BLaER1 (cell line): ENCODE data around the gene PSMD6.

Experiments used
- H3K27ac ChIP-seq: shearing (Covaris generic); formaldehyde crosslinking; 2 replicates; pipeline ENCODE4 v1.8.1; 2022
- H3K27me3 ChIP-seq: shearing (Covaris generic); formaldehyde crosslinking; 2 replicates; pipeline ENCODE4 v1.8.1; 2022
- H3K36me3 ChIP-seq: shearing (Covaris generic); formaldehyde crosslinking; 2 replicates; pipeline ENCODE4 v1.8.1; 2022
- H3K4me1 ChIP-seq: shearing (Covaris generic); formaldehyde crosslinking; 2 replicates; pipeline ENCODE4 v1.8.1; 2022
- H3K4me2 ChIP-seq: shearing (Covaris generic); formaldehyde crosslinking; 2 replicates; pipeline ENCODE4 v1.8.1; 2022
- H3K4me3 ChIP-seq: shearing (Covaris generic); formaldehyde crosslinking; 2 replicates; pipeline ENCODE4 v1.8.1; 2022
- H3K9ac ChIP-seq: shearing (Covaris generic); formaldehyde crosslinking; 2 replicates; pipeline ENCODE4 v1.8.1; 2022
- H3K9me3 ChIP-seq: shearing (Covaris generic); formaldehyde crosslinking; 2 replicates; pipeline ENCODE4 v1.8.1; 2022
- H4K20me1 ChIP-seq: shearing (Covaris generic); formaldehyde crosslinking; 2 replicates; pipeline ENCODE4 v1.8.1; 2022
- Cebpa-rat ChIP-seq: shearing (Covaris generic); IDR thresholded peaks from 2 replicates; pipeline ENCODE4 v1.8.1; 2022

Gene PSMD6

GRCh38 chr3:64016941-64017620, 6.2 kb downstream of the PSMD6 start:
- H3K9me3 ChIP-seq: no peaks in the 10 kb centered on the region
- H3K9ac ChIP-seq: no peak overlapping the region
- no peak overlapping the region for H3K27ac ChIP-seq
- H3K27me3 ChIP-seq: no peaks in the 10 kb centered on the region
- no peak overlapping the region for H3K4me2 ChIP-seq
- TF ChIP-seq Cebpa-rat: no peak
- H3K4me1 ChIP-seq: peaks cover 17% of the 10 kb centered on the region
- H3K36me3 ChIP-seq: peaks cover 93% of the 10 kb centered on the region
- H4K20me1 ChIP-seq: peaks cover 86% of the 10 kb centered on the region
- no peak overlapping the region for H3K4me3 ChIP-seq

- no peak overlapping the region for H3K4me3 ChIP-seq
- no peaks in the 10 kb centered on the region for H3K27me3 ChIP-seq
- H3K4me1 ChIP-seq: peaks cover 22% of the 10 kb centered on the region
- no peak overlapping the region for H3K27ac ChIP-seq
- no peak overlapping the region for H3K9ac ChIP-seq
- no peak for TF ChIP-seq Cebpa-rat
- H3K36me3 ChIP-seq: peaks cover 98% of the 10 kb centered on the region
- no peaks in the 10 kb centered on the region for H3K9me3 ChIP-seq
- H4K20me1 ChIP-seq: peaks cover 76% of the 10 kb centered on the region
- H3K4me2 ChIP-seq: no peak overlapping the region
These were observed 11.6 kb downstream of the PSMD6 start for GRCh38 chr3:64011685-64012084.

- Histone ChIP-seq H3K9ac (no peak overlapping the region), H4K20me1 (peaks cover 67% of the 10 kb centered on the region), H3K4me3 (no peak overlapping the region), H3K27me3 (no peaks in the 10 kb centered on the region), H3K4me2 (no peak overlapping the region), H3K27ac (no peak overlapping the region), H3K9me3 (no peaks in the 10 kb centered on the region), H3K4me1 (peaks cover 22% of the 10 kb centered on the region), H3K36me3 (peaks cover 98% of the 10 kb centered on the region)
- no peak for TF ChIP-seq Cebpa-rat
These were observed 13.1 kb downstream of the PSMD6 start for GRCh38 chr3:64010199-64010598.

GRCh38 chr3:64009528-64009927, 13.8 kb downstream of the PSMD6 start:
- Histone ChIP-seq H4K20me1 (peaks cover 63% of the 10 kb centered on the region), H3K9me3 (no peaks in the 10 kb centered on the region), H3K9ac (no peak overlapping the region), H3K4me1 (peaks cover 22% of the 10 kb centered on the region), H3K4me3 (no peak overlapping the region), H3K27ac (no peak overlapping the region), H3K4me2 (no peak overlapping the region), H3K36me3 (peaks cover 98% of the 10 kb centered on the region), H3K27me3 (no peaks in the 10 kb centered on the region)
- TF ChIP-seq Cebpa-rat: no peak

GRCh38 chr3:64008487-64009351, 14.6 kb downstream of the PSMD6 start:
- Histone ChIP-seq H3K36me3 (peaks cover 98% of the 10 kb centered on the region), H3K9ac (0 out of 2 replicates have a peak overlapping the region, but pooled peaks have one; percentile 20), H3K27ac (peak overlapping the region; percentile 14; the same call in 1 of the 2 replicates), H3K4me1 (peaks cover 22% of the 10 kb centered on the region), H4K20me1 (peaks cover 61% of the 10 kb centered on the region), H3K4me2 (peak overlapping the region; percentile 29), H3K27me3 (no peaks in the 10 kb centered on the region), H3K9me3 (no peaks in the 10 kb centered on the region), H3K4me3 (no peak overlapping the region)
- no peak for TF ChIP-seq Cebpa-rat

GRCh38 chr3:64008017-64008416, 15.3 kb downstream of the PSMD6 start:
- H3K27me3 ChIP-seq: no peaks in the 10 kb centered on the region
- peak overlapping the region; percentile 14; the same call in 1 of the 2 replicates for H3K27ac ChIP-seq
- H4K20me1 ChIP-seq: peaks cover 54% of the 10 kb centered on the region
- no peak overlapping the region for H3K4me3 ChIP-seq
- no peaks in the 10 kb centered on the region for H3K9me3 ChIP-seq
- no peak for TF ChIP-seq Cebpa-rat
- H3K4me2 ChIP-seq: peak overlapping the region; percentile 29
- peaks cover 22% of the 10 kb centered on the region for H3K4me1 ChIP-seq
- 0 out of 2 replicates have a peak overlapping the region, but pooled peaks have one; percentile 20 for H3K9ac ChIP-seq
- peaks cover 95% of the 10 kb centered on the region for H3K36me3 ChIP-seq

- Histone ChIP-seq H3K4me3 (no peak overlapping the region), H4K20me1 (peaks cover 30% of the 10 kb centered on the region), H3K27me3 (no peaks in the 10 kb centered on the region), H3K36me3 (peaks cover 87% of the 10 kb centered on the region), H3K4me2 (no peak overlapping the region), H3K9ac (no peak overlapping the region), H3K27ac (no peak overlapping the region), H3K4me1 (peaks cover 16% of the 10 kb centered on the region), H3K9me3 (no peaks in the 10 kb centered on the region)
- TF ChIP-seq Cebpa-rat: no peak
These were observed 19.7 kb downstream of the PSMD6 start for GRCh38 chr3:64003589-64003988.

- H3K27ac ChIP-seq: no peak overlapping the region
- no peak for TF ChIP-seq Cebpa-rat
- H3K9me3 ChIP-seq: no peaks in the 10 kb centered on the region
- H3K4me3 ChIP-seq: no peak overlapping the region
- H3K27me3 ChIP-seq: no peaks in the 10 kb centered on the region
- H3K4me2 ChIP-seq: no peak overlapping the region
- H3K4me1 ChIP-seq: peaks cover 2% of the 10 kb centered on the region
- H3K9ac ChIP-seq: no peak overlapping the region
- peaks cover 27% of the 10 kb centered on the region; the same call in 1 of the 2 replicates for H4K20me1 ChIP-seq
- peaks cover 90% of the 10 kb centered on the region for H3K36me3 ChIP-seq
These were observed 21.1 kb downstream of the PSMD6 start for GRCh38 chr3:64002233-64002632.

- Histone ChIP-seq H4K20me1 (peaks cover 25% of the 10 kb centered on the region; the same call in 1 of the 2 replicates), H3K4me3 (no peak overlapping the region), H3K36me3 (peaks cover 90% of the 10 kb centered on the region), H3K9me3 (no peaks in the 10 kb centered on the region), H3K4me1 (no peaks in the 10 kb centered on the region), H3K27me3 (no peaks in the 10 kb centered on the region), H3K27ac (no peak overlapping the region), H3K9ac (no peak overlapping the region), H3K4me2 (no peak overlapping the region)
- no peak for TF ChIP-seq Cebpa-rat
These were observed 22.7 kb downstream of the PSMD6 start for GRCh38 chr3:64000453-64001055.
